Measurements from ENCODE around the gene MCAT. TPM values are rescaled to one million over a fixed set of nuclear protein-coding genes. Genes with fewer than 3 reads are reported as not detected.

The MCAT gene
- total and polyA plus RNA-seq, 2 donors (not counting 1 experiment from before 2014, with no cell fraction given), result 8.4 to 10.1 TPM

DNA sequence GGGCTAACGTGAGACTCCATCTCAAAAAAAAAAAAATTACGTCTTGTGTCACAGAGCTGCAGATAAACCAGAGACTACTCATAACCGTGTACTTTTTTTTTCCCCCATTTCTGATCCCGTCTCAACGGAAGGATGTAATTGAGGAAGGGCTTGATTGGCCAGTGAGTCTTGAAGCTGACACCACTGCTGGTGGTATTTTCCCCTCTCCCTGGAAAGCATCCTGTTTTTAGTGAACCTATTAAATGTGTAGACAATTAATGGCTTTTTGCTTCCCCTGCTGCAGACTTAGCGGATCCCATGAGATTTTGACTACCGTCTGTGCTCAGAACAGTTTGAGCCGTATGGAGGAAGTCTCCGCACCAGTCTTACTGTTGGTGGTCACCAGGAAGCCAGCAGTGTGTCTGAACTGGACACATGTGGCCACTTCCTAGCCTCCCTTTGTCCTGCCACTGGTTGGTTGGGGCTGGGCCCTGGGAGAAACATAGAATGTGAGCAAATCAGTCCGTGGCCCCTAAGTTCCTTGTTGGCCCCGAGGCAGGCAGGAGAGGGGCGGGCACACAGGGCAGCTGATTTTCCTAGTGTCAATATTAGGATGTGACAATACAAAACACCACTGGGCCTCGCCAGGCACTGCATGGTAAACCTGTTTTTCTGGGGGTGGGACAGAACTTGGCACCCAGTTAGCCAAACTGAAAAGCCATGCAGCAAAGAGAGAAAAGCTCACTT, 29.5 kb downstream of the MCAT start:
- Histone ChIP-seq H3K79me2 (ENCODE audit: control insufficient read depth, insufficient read depth, low read length) (peaks cover 9% of the 10 kb centered on the region), H2AFZ (ENCODE audit: insufficient read depth, low read depth, low read length, poor library complexity, severe bottlenecking) (no peak overlapping the region), H3K36me3 (replicated peaks in 1 of 2; ENCODE audit: control extremely low read depth in 1 of 2, control insufficient read depth in 1 of 2, extremely low read depth in 1 of 2, insufficient read depth in 2 of 2, low read length in 1 of 2) (no peaks in the 10 kb centered on the region), H3K9ac (ENCODE audit: low read length) (no peak overlapping the region), H3K4me1 (ENCODE audit: control insufficient read depth in 2 of 2, insufficient read depth in 2 of 2, low read length in 2 of 2) (peaks cover 52 to 70% of the 10 kb centered on the region in 2 donors), H3K4me2 (replicated peaks; ENCODE audit: low read depth, low read length, poor library complexity, severe bottlenecking) (no peak overlapping the region), H3K9me3 (ENCODE audit: control extremely low read depth in 1 of 3, control insufficient read depth in 2 of 3, insufficient read depth in 1 of 3, low read length in 2 of 3) (peaks cover 0 to 16% (median 0%) of the 10 kb centered on the region in 3 donors), H4K20me1 (ENCODE audit: control insufficient read depth, insufficient read depth, low read length, poor library complexity, severe bottlenecking) (peaks cover 8% of the 10 kb centered on the region), H3K4me3 (ENCODE audit: control extremely low read depth in 1 of 5, extremely low read depth in 1 of 5, insufficient read depth in 1 of 5, low read depth in 2 of 5, low read length in 4 of 5) (no peak overlapping the region), H3K27me3 (replicated peaks in 1 of 4; ENCODE audit: control extremely low read depth in 1 of 4, control insufficient read depth in 3 of 4, insufficient read depth in 4 of 4, low read length in 3 of 4) (peaks cover 0 to 71% (median 34%) of the 10 kb centered on the region in 4 experiments), H3K27ac (ENCODE audit: low read length in 2 of 2) (no peak overlapping the region)
- WGBS (ENCODE audit: insufficient coverage), result 37% methylated on average over 5 of the region's 13 CpGs
- H3K27me3 Mint-ChIP-seq, result peaks cover 35% of the 10 kb centered on the region
- H3K9me3 Mint-ChIP-seq (ENCODE audit: insufficient read depth), result no peaks in the 10 kb centered on the region
- peaks cover 45% of the 10 kb centered on the region for H3K4me1 Mint-ChIP-seq
- no peak overlapping the region for H3K27ac Mint-ChIP-seq
- TF ChIP-seq, protein P1, sequence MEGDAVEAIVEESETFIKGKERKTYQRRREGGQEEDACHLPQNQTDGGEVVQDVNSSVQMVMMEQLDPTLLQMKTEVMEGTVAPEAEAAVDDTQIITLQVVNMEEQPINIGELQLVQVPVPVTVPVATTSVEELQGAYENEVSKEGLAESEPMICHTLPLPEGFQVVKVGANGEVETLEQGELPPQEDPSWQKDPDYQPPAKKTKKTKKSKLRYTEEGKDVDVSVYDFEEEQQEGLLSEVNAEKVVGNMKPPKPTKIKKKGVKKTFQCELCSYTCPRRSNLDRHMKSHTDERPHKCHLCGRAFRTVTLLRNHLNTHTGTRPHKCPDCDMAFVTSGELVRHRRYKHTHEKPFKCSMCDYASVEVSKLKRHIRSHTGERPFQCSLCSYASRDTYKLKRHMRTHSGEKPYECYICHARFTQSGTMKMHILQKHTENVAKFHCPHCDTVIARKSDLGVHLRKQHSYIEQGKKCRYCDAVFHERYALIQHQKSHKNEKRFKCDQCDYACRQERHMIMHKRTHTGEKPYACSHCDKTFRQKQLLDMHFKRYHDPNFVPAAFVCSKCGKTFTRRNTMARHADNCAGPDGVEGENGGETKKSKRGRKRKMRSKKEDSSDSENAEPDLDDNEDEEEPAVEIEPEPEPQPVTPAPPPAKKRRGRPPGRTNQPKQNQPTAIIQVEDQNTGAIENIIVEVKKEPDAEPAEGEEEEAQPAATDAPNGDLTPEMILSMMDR (IDR thresholded peaks at IDR 0.05), result no peak
- no peak for TF ChIP-seq EZH2 (IDR thresholded peaks at IDR 0.05; ENCODE audit: borderline replicate concordance, insufficient read depth, low read depth, low read length, poor library complexity, severe bottlenecking)
- ATAC-seq (ENCODE audit: low read depth) (no peak), DNase-seq (no peak)
- no peak overlapping the region for H3K4me3 Mint-ChIP-seq
- POLR2A ChIA-PET, result no interaction called here
- CTCF ChIA-PET, result interaction anchor here (1.3 kb wide), 1 partner anchor 23 kb away, joined by 4 read pairs; no protein-coding TSS in a partner anchor
- intact Hi-C loops (cut with micrococcal nuclease), result no loop called here
